Lung (tissue), 12 donors: ENCODE data around the gene LMO2. TPM values are rescaled to one million over a fixed set of nuclear protein-coding genes. Genes with fewer than 3 reads are reported as not detected.
"Not testable (repeated sequence)": the region's sequence is repeated elsewhere in the genome, so short reads cannot be mapped to it uniquely, and the experiment has no call there.

Experiments
- ATAC-seq: fragments of 200-7000 bp; cut with Tn5 transposase; one replicate; pipeline ENCODE4 v1.9.1; 2020; ENCODE audit warnings: moderate number of reproducible peaks; ENCODE audit not compliant: insufficient read depth, low FRiP score
- DNase-seq, 3 donors: peaks; one replicate each; pipeline ENCODE4 v3.0.0-alpha.2; 2013 to 2017
- H3K27ac ChIP-seq, 2 donors: one replicate each; pipeline ENCODE4 v1.5.1; 2013; ENCODE audit warnings: mild to moderate bottlenecking in 2 of 2, moderate library complexity in 2 of 2, control low read depth in 1 of 2, inconsistent platforms in 1 of 2, low read depth in 1 of 2, low read length in 1 of 2
- H3K27me3 ChIP-seq, 3 donors: one replicate each; pipeline ENCODE4 v1.5.1; 2013; ENCODE audit warnings: low read length in 2 of 3; ENCODE audit not compliant: control insufficient read depth in 3 of 3, insufficient read depth in 3 of 3
- H3K36me3 ChIP-seq, 4 donors: one replicate each; pipeline ENCODE4 v1.5.1; 2013; ENCODE audit warnings: low read length in 4 of 4, mild to moderate bottlenecking in 1 of 4, moderate library complexity in 1 of 4; ENCODE audit not compliant: control insufficient read depth in 4 of 4, insufficient read depth in 4 of 4
- H3K4me1 ChIP-seq, 5 donors: one replicate each; pipeline ENCODE4 v1.5.1; 2013; ENCODE audit warnings: low read length in 5 of 5, mild to moderate bottlenecking in 2 of 5, moderate library complexity in 1 of 5; ENCODE audit not compliant: control insufficient read depth in 5 of 5, insufficient read depth in 5 of 5
- H3K4me3 ChIP-seq: one replicate; pipeline ENCODE4 v1.5.1; 2013; ENCODE audit warnings: mild to moderate bottlenecking, control low read depth, moderate library complexity
- H3K9ac ChIP-seq, 2 donors: one replicate each; pipeline ENCODE4 v1.5.1; 2013; ENCODE audit warnings: low read length in 2 of 2, control low read depth in 1 of 2; ENCODE audit not compliant: insufficient read depth in 1 of 2
- H3K9me3 ChIP-seq, 4 donors: one replicate each; pipeline ENCODE4 v1.5.1; 2013; ENCODE audit warnings: low read length in 3 of 4, mild to moderate bottlenecking in 1 of 4, moderate library complexity in 1 of 4; ENCODE audit not compliant: control insufficient read depth in 4 of 4, insufficient read depth in 3 of 4
- WGBS, 2 donors: extraction: QIAGEN DNeasy Blood & Tissue Kit; methylation state at CpG; one replicate each; pipeline ENCODE4 v1.1.7; 2013; 5-methylcytosine and 5-hydroxymethylcytosine counted together
- polyA plus RNA-seq, 2 donors: library from polyadenylated mRNA; stranded (reverse); fragments of 200-250 nt; gene quantifications; one replicate each; pipeline ENCODE4 v1.2.1, GENCODE V29; 2013
- total RNA-seq, 2 donors: library from RNA; depleted of rRNA in 1 of 2; stranded (reverse); fragments of >200 nt in 1 of 2; gene quantifications; one replicate each; pipeline ENCODE4 v1.2.1, GENCODE V29; 2014 to 2021
- TF ChIP-seq, protein P1 (sequence below): IDR thresholded peaks from 2 replicates; pipeline ENCODE4 v1.5.1; 2012; ENCODE audit warnings: mild to moderate bottlenecking; ENCODE audit errors: control extremely low read depth, extremely low read depth
- donor health status: control.
- donor health status: control.
- donor health status: Bipolar disorder and iron deficiency.
- donor health status: healthy.
- donor health status: DM: yes; HTN: yes; CAD: no.

The LMO2 gene
- total and polyA plus RNA-seq, 4 donors = 26.6 to 41.3 (median 32.4) TPM

DNA sequence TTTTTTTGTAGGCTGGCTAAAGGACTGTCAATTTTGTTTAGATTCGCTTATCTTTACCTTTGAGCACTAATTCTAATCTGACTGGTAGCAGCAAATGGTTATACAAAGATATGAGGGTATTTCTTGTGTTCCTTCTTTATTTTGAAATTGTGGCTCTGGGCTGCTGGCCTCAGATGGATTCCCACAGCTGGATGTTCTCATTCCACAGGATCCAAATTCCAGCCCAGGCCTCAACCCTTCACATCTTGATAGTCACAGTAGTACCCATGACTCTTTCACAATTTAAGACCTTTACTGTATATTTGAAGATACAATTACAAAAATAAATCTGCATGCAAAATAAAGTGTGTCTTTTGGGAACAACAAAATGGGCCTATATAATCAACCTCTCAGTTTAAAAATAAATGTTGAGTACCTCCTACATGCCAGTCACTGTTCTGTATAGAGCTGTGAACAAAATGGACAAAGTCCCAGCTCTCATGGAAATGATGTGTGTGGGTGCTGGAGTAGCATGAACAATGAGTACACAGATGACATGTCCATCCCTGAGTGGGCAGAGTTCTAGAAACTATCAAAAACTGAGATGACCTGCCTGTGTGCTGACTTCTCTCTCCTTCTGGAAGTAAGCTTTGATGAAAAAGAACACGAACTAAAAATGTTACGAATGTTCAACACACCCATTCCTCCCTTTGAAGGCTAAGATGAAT lies 65.9 kb downstream of the LMO2 start:
- DNase-seq (peak; percentile 67 to 89 (median 80)), ATAC-seq (no peak)
- WGBS, 2 donors = 84 to 87% methylated on average over 3 of the region's 3 CpGs
- TF ChIP-seq, protein P1, sequence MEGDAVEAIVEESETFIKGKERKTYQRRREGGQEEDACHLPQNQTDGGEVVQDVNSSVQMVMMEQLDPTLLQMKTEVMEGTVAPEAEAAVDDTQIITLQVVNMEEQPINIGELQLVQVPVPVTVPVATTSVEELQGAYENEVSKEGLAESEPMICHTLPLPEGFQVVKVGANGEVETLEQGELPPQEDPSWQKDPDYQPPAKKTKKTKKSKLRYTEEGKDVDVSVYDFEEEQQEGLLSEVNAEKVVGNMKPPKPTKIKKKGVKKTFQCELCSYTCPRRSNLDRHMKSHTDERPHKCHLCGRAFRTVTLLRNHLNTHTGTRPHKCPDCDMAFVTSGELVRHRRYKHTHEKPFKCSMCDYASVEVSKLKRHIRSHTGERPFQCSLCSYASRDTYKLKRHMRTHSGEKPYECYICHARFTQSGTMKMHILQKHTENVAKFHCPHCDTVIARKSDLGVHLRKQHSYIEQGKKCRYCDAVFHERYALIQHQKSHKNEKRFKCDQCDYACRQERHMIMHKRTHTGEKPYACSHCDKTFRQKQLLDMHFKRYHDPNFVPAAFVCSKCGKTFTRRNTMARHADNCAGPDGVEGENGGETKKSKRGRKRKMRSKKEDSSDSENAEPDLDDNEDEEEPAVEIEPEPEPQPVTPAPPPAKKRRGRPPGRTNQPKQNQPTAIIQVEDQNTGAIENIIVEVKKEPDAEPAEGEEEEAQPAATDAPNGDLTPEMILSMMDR = no peak
- Histone ChIP-seq H3K27ac (no peak overlapping the region), H3K9me3 (no peaks in the 10 kb centered on the region), H3K36me3 (no peaks in the 10 kb centered on the region), H3K27me3 (peaks cover 4 to 21% (median 4%) of the 10 kb centered on the region in 3 donors), H3K4me1 (peaks cover 0 to 15% (median 6%) of the 10 kb centered on the region in 5 donors), H3K4me3 (no peak overlapping the region), H3K9ac (no peak overlapping the region)

DNA sequence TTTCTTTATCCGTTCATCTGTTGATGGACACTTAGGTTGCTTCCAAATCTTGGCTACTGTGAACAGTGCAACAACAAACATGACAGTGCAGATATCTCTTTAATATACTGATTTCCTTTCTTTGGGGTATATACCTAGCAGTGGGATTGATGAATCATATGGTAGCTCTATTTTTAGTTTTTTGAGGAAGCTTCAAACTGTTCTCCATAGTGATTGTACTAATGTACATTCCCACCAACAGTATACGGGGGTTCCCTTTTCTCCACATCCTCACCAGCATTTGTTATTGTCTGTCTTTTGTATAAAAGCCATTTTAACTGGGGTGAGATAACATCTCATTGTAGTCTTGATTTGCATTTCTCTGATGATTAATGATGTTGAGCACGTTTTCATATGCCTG lies 68.9 kb downstream of the LMO2 start:
- not testable (repeated sequence) for H3K9me3 ChIP-seq, H3K9ac ChIP-seq, DNase-seq, H3K36me3 ChIP-seq, ATAC-seq, H3K4me3 ChIP-seq, H3K27ac ChIP-seq
- 26 to 50% methylated on average over 3 of the region's 3 CpGs for WGBS, 2 donors
- Histone ChIP-seq H3K4me1 (peaks cover 0 to 12% (median 0%) of the 10 kb centered on the region in 5 donors), H3K27me3 (peaks cover 0 to 15% (median 4%) of the 10 kb centered on the region in 3 donors)

DNA sequence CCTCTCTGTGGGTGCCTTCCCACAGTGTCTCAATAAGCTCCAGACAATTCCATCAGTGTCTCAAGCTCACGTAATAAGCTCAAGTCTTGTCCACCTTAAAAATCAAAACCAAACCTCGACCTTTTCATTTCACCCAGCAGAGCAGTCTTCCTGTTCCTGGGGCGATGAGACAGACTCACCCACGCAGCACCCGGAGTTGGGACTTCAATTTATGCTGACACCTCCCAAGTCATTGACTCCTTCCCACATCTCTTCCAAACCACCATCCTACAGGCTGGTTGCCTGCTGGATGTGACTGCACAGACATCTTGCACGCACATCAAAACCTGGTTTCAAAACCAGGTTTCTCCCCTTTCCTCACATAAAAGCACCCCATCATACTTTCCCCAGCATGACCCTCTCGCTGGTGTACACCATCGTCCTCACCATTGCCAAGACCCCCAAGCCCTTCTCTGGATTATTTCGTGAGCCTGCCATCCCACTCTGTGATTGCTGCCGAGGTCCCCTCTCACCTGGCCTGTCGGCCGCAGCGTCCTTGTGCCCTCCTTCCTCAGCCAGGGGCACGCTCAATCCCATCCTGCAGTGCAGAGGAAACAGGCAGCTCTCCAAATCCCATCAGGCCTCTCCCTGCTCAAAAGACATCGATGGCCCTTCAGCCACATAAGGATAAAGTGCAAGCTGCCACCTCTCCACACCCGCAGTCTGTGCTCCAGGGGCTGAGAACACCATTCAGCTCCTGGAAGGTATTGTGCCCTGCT lies 72.4 kb downstream of the LMO2 start:
- Histone ChIP-seq H3K27me3 (peaks cover 0 to 4% (median 3%) of the 10 kb centered on the region in 3 donors), H3K9ac (no peak overlapping the region), H3K4me3 (no peak overlapping the region), H3K9me3 (no peaks in the 10 kb centered on the region), H3K27ac (no peak overlapping the region), H3K4me1 (peaks cover 0 to 7% (median 0%) of the 10 kb centered on the region in 5 donors), H3K36me3 (no peaks in the 10 kb centered on the region)
- no peak for DNase-seq
- ATAC-seq = no peak
- TF ChIP-seq, protein P1 = no peak
- 61 to 76% methylated on average over 16 of the region's 16 CpGs for WGBS, 2 donors

Other genes with a start within 250 kb of the LMO2 start
- gene C11orf91, start 191.2 kb downstream of the LMO2 start, total RNA-seq = 1 to 10 TPM in 1 of 2 donors, not detected in 1; 3.6 TPM
- under 1 TPM in 1 of 2 donors, not detected in 1; 0.58 TPM for gene C11orf91, start 191.2 kb downstream of the LMO2 start, polyA plus RNA-seq
- gene CD59, start 155.7 kb downstream of the LMO2 start, total RNA-seq = 100 to 1,000 TPM; 457 to 833 TPM
- 100 to 1,000 TPM; 215 to 620 TPM for gene CD59, start 155.7 kb downstream of the LMO2 start, polyA plus RNA-seq
- gene FBXO3, start 117.6 kb downstream of the LMO2 start, total RNA-seq = 10 to 100 TPM; 23.0 to 46.4 TPM
- gene FBXO3, start 117.6 kb downstream of the LMO2 start, polyA plus RNA-seq = 10 to 100 TPM; 13.6 to 23.8 TPM
- 100 to 1,000 TPM; 171 to 285 TPM for gene CAPRIN1, start 159.7 kb upstream of the LMO2 start, total RNA-seq
- gene CAPRIN1, start 159.7 kb upstream of the LMO2 start, polyA plus RNA-seq = 10 to 100 TPM; 65.6 to 66.4 TPM
- gene NAT10, start 213.6 kb upstream of the LMO2 start, total RNA-seq = 10 to 100 TPM; 27.1 to 41.1 TPM
- 10 to 100 TPM; 24.2 to 28.3 TPM for gene NAT10, start 213.6 kb upstream of the LMO2 start, polyA plus RNA-seq